ENCODE results near the gene FAM89B.

The FAM89B gene

GRCh38 chr11:65575568-65576231, 3.4 kb downstream of the FAM89B start, which contains the start of gene EHBP1L1:
TSS of gene EHBP1L1 (plus strand) at chr11:65576053. CDS start at chr11:65576303, 250 bp downstream.
- peak; percentile 80 for DNase-seq

DNA sequence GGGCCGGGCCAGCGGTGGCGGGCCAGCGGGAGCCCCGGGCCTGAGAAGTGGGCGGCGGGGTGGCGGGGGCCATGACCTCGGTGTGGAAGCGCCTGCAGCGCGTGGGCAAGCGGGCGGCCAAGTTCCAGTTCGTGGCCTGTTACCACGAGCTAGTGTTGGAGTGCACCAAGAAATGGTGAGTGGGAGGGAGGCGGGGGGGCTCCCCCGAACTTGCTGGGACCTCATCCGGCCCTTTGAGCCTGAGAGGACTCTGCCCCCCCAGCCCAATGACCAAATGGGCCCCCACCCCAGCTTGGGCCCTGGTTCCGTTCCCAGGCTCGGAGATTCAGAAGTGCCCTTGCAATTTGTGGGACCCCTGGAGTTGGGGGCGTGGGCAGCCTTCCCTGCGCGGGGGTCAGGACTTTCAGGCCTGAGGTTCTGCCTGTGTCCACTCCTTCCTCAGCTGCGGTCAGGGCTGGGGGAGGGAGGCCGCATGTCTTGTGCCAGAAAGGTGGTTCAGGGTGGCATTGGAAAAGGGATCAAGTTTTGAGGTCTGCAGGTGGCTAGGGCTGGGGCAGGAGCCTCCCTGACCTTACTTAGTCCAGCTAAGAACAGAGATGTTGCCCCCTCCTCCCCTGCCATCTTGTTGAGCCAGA, 4.0 kb downstream of the FAM89B start:
- no peak for DNase-seq

DNA sequence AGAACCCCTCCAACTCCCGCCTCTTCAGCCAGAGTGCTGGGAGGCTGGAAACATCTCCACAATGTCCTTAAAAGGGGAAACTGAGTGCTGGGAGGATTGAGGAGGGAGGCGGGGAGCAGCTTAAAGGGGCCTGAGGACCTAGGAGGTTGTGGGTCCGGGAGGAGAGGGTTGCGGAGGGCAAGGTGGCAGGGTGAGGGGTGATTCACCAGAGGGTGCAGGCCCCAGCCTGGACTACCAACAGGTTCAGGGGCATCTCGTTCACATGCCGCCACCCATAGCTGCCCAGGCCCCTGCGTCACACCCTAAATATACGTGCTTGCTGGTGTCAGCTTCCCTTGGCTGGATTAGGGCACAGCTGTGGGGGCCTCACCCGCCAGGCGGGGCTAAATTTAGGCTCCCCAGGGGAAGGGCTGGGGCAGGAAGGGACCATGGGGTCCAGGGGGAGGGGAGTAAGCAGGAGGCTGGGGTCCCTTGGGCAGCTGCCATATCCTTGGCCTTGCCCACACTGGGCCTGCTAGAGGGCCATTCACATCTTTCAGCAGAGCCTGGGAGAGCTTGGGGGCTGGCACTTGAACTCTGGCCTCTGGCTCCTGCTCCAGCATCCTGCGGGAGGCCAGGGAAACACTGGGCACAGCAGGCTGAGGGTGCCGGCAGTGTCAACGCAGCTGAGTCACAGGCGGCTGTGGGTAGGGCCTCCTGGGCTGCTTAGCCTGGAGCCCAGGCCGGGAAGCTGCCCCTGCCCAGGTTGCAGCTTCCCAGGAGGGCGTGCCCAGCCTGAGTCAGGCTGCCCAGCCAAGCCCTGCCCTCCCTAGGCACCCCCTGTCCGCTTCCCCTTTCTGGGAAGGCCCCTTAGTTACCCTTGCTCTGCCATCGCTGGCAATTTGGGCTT, 4.8 kb downstream of the FAM89B start:
- DNase-seq = no peak

DNA sequence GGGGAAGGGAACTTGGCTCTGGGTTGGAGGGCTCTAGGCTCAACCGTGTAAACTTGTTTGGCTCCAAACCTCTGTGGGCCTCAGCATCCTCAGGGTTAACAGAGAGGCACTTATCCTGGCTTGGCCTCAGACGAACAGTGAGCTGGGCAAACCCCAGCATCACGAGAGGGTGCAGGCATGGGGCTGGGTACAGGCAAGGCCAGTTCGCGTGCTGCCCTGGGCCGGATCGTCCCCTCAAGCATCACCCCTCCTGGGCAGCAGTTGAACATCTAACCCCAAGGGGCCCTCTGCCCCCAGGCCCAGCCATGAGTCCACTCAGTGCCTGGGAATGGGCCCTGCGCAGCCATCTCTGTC, 5.4 kb downstream of the FAM89B start:
- no peak for DNase-seq

DNA sequence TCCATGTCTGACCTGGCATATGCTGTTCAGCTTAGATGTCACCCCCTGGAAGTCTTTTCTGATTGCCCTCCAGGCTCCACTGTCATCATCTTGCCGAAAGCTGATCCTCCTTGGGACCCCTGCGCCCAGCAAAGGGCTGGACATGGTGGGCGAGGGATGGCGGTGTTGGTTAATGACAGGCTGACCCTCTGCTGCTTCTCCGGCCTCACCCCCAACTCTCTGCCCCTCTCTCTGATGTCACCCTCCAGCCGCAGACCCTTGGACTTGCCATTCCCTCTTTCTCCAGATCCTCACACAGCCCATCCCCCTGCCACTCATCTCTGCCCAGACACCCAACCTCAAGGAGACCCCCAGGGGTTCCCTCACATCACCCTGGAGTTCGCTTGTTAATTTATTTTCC, 5.8 kb downstream of the FAM89B start:
- no peak for DNase-seq

- no peak for DNase-seq
These were observed 6.3 kb downstream of the FAM89B start for GRCh38 chr11:65578667-65579066.

GRCh38 chr11:65579291-65579690, 7.0 kb downstream of the FAM89B start:
- DNase-seq = no peak

DNA sequence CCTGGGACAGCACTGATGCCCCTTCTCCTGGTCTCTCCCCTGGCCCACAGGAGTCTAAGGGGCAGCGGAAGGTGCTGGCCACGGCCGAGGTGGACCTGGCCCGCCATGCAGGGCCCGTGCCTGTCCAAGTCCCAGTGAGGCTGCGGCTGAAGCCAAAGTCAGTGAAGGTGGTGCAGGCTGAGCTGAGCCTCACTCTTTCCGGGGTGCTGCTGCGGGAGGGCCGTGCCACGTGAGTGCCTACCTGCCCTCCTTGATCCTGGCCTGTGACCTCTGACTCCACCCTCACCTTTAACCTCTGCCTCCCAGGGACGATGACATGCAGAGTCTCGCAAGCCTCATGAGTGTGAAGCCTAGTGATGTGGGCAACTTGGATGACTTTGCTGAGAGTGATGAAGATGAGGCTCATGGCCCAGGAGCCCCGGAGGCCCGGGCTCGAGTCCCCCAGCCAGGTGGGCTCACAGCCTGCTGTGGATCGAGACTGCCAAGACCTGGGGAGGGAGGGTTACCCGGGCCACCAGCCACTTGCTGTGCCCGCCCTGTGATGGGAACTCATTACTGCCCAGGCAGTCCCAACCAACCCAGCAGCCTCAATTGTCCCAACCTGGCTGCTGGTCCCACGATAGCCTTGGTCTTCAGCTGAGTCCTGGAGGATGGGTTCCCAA, 7.8 kb downstream of the FAM89B start:
- DNase-seq = no peak

DNA sequence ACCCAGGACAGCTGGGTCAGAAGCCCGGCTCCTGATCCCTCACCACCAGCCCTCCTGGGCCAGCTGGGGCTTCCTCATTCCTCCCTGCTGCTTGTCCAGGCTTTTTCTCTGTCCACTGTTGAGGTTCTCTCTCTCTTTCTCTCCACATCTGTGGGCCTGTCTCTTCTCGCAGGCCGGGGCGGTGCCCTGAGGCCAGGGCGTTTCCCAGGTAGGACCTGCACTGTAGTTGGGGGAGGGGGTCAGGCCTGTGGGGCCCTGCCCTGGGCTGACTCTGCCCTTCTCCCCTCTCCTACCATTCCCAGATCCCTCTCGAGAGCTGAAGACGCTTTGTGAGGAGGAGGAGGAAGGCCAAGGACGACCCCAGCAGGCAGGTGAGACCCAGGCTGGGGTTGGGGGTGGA, 8.4 kb downstream of the FAM89B start:
- DNase-seq = no peak

DNA sequence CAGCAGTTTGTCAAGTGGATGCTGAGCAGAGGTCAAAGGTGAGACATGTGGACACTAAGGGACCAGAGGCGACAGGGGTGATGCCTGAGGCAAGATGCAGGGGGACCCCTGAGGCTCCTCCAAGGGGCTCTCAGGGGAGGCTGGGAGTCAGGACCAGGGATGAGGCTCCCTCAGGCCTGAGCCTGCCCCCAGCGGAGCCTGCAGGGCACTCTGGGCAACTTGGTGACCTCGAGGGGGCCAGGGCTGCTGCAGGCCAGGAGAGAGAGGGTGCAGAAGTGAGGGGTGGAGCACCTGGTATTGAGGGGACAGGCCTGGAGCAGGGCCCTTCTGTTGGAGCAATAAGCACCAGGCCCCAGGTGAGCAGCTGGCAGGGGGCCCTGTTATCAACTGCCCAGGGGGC, 9.6 kb downstream of the FAM89B start:
- no peak for DNase-seq

DNA sequence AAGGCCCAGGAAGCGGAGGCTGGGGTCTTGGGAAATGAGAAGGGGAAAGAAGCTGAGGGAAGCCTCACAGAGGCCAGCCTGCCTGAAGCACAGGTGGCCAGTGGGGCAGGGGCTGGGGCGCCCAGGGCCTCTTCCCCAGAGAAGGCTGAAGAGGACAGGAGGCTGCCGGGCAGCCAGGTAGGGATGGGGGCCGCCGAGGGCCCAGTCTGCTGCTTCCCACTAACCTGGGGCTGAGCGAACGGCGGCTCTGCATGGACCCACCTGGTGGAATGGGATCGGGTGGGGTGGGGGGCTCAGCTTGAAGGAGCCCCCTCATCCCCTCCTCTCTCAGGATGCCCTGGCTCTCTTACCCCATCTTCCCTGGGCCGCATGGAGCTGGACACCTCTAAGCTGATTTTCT, 11.3 kb downstream of the FAM89B start:
- no peak for DNase-seq

- no peak for DNase-seq
These were observed 11.8 kb downstream of the FAM89B start for GRCh38 chr11:65584106-65584505.

GRCh38 chr11:65584723-65585171, 12.4 kb downstream of the FAM89B start:
- no peak for DNase-seq

GRCh38 chr11:65585396-65586246, 13.3 kb downstream of the FAM89B start:
- no peak for DNase-seq

- no peak for DNase-seq
These were observed 13.9 kb downstream of the FAM89B start for GRCh38 chr11:65586247-65586630.

- DNase-seq = no peak
These were observed 14.3 kb downstream of the FAM89B start for GRCh38 chr11:65586676-65587075.

DNA sequence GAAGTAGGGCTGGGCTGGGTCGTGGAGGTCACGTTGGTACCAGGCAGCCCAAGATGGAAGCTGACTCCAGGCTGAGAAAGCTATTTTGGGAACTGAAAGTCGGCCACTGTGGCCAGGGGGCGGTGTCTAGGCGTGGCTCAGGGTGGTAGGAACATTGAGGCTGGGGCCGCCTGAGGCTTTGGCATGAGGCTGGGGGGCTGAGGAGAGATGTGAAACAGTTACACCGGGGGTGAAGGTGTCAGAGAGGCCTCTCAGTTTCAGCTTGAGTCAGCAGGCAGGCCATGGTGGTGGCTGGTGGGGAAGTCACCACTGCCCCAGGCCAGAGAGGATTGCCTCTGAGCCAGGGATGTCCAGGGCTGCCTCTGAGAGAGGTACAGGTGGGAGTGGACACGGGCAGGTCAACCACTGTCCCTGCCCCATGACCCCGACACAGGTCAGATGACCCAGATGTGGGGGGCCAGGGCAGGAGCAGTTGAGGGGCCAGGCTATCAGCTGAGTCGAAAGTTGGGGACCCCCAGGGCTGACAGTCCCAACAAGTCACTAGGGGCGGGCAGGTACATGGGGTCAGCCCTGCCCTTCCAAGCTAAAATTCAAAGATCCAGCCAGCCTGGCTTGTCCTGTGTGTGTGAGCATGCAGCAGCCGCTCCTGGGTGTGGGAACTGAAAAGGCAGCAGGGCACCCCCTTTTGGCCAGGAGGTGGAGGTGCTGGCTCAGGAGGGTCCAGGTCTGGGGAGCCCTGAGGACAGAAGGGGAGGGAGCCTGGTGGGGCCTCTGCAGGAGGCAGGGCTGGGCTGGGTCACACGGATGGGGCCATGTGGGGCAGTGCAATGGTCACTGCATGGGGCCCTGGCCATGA, 16.1 kb downstream of the FAM89B start:
- peak; percentile 75 for DNase-seq

DNA sequence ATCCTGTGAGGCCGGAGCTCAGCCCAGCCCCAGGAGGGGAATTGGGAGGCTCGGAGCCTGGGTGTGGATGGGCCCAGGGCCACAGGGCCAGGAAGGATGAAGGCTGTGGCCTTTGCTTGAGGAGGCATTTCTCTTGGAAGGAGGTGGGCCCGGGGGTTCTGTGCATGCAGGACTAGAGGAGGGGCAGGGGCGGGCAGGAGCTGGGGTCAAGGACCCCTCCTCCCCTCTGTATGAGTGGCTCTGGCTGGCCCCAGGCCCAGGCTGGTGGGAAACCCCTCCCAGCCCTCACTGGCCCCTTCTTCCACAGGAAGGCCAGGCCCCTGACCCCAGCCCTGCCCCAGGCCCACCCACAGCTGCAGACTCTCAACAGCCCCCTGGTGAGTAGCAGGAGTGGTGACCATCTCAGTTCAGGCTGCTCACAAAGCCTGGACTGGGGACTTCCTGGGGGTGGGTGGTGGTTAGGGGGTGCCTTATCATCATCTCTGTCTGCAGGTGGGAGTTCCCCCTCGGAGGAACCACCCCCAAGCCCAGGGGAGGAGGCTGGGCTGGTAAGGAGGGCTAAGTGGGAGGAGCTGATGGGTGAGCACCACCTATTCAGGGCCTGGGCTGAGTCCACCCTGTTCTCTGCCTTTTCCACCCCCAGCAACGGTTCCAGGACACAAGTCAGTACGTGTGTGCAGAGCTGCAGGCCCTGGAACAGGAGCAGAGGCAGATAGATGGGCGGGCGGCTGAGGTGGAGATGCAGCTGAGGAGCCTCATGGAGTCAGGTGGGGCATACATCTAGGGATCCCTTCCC, 17.3 kb downstream of the FAM89B start:
- DNase-seq = no peak

GRCh38 chr11:65590240-65590738, 18.0 kb downstream of the FAM89B start:
- no peak for DNase-seq
